ENCODE results near the gene ADAMTS5. TPM values are rescaled to one million over a fixed set of nuclear protein-coding genes. Genes with fewer than 3 reads are reported as not detected.

ADAMTS5 gene
- total RNA-seq, 2 donors from 2014 or later, result 3.0 TPM

DNA sequence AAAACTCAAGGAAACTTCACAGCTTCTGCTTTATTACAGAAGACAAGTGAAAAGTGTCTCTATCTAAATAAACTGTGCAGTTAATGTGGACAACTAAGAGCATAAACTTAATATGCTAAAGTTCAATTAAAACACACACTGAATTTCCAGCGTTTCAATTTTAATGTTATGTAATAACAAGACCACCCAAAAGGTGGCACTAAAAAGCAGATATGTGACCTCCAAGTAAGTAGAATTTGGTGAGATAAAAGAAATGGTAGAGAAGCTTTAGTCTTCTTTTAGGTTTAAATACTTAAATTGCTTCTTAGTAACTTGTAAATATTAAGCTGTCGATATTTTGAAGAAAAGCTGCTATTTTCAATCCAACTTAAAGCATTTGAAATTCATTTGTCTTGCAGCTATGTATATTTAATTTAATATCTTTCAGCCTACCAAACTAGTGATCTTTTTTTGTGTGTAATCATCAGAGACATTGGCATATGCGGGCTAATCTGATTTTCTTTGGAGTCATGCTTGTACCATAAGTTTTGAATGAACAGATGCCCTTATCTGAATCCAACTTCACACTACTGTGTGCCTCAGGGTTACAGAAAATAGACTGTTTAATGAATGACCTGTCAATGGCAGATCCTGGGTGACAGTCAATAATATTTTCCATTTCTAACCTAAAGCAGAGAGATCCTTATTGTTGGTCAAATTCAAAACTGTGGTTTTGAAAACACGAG, 85.2 kb downstream of the ADAMTS5 start:
- no peak for DNase-seq (ENCODE audit: low spot score)
- no peak overlapping the region for H3K4me3 ChIP-seq
- no peaks in the 10 kb centered on the region for H3K27me3 ChIP-seq (replicated peaks; ENCODE audit: insufficient read depth)
- WGBS, result 55% methylated on average over 4 of the region's 4 CpGs
- no peaks in the 10 kb centered on the region for H3K36me3 ChIP-seq
- H3K4me1 ChIP-seq (replicated peaks), result peaks cover under 1% of the 10 kb centered on the region
- TF ChIP-seq, protein P1, sequence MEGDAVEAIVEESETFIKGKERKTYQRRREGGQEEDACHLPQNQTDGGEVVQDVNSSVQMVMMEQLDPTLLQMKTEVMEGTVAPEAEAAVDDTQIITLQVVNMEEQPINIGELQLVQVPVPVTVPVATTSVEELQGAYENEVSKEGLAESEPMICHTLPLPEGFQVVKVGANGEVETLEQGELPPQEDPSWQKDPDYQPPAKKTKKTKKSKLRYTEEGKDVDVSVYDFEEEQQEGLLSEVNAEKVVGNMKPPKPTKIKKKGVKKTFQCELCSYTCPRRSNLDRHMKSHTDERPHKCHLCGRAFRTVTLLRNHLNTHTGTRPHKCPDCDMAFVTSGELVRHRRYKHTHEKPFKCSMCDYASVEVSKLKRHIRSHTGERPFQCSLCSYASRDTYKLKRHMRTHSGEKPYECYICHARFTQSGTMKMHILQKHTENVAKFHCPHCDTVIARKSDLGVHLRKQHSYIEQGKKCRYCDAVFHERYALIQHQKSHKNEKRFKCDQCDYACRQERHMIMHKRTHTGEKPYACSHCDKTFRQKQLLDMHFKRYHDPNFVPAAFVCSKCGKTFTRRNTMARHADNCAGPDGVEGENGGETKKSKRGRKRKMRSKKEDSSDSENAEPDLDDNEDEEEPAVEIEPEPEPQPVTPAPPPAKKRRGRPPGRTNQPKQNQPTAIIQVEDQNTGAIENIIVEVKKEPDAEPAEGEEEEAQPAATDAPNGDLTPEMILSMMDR (IDR thresholded peaks at IDR 0.05), result peak in 3 of 4 experiments; percentile 8 to 41 (median 37)
- TF ChIP-seq POLR2AphosphoS5 (IDR thresholded peaks at IDR 0.05), result no peak
- no peak overlapping the region for H3K27ac ChIP-seq
- no peaks in the 10 kb centered on the region for H3K9me3 ChIP-seq
- intact Hi-C loops (cut with DNase I), result loop anchor here (2.0 to 10.0 kb wide), 3 partner anchors 81 to 813 kb away; no protein-coding TSS in a partner anchor

DNA sequence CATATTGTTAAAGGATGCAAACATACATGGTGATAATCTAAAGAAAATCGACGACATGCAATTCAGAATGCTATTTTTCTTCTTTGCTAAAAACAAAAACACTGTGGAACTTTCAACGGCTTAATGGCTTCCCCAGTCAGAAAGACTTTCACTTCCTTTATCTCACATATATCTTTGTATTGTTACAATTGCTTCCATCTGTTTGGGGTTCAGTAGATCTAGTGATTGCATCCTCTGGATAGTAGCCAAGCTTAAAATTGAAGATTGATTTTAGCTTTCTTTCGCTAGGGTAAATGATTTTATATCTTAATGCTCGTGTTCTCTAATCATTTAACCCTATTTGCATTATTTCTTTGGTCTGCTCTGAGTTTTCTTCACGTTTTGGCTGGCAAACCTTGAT, 89.9 kb downstream of the ADAMTS5 start:
- Histone ChIP-seq H3K27ac (no peak overlapping the region), H3K27me3 (replicated peaks; ENCODE audit: insufficient read depth) (no peaks in the 10 kb centered on the region), H3K4me3 (no peak overlapping the region), H3K4me1 (replicated peaks) (no peaks in the 10 kb centered on the region), H3K36me3 (no peaks in the 10 kb centered on the region), H3K9me3 (no peaks in the 10 kb centered on the region)
- WGBS, result 71% methylated on average over 6 of the region's 6 CpGs
- no peak for DNase-seq (ENCODE audit: low spot score)
- intact Hi-C loops (cut with DNase I), result no loop called here
- TF ChIP-seq POLR2AphosphoS5 (IDR thresholded peaks at IDR 0.05), result no peak
- TF ChIP-seq POLR2A (IDR thresholded peaks at IDR 0.05), result no peak
- TF ChIP-seq, protein P1 (IDR thresholded peaks at IDR 0.05), result no peak

DNA sequence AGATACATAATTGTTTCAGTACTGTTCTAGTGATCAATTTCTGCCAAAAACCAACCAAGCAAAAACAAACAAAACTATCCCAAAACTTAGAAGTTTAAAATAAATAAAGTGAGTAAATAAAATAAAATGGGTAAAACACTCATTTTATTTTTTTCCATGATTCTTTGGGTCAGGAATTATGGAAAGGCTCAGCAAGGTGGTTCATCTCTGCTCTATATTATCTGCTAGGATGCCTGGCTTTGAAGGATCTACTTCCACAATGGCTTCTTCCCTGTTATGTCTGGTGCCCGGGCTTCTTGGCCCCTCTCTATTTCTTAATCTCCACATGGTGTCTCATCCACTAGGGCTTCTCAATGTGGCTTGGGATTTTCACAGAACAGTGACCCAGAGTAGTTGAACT, 92.5 kb downstream of the ADAMTS5 start:
- Histone ChIP-seq H3K4me1 (replicated peaks) (no peaks in the 10 kb centered on the region), H3K27me3 (replicated peaks; ENCODE audit: insufficient read depth) (no peaks in the 10 kb centered on the region), H3K36me3 (no peaks in the 10 kb centered on the region), H3K9me3 (no peaks in the 10 kb centered on the region), H3K4me3 (no peak overlapping the region), H3K27ac (no peak overlapping the region)
- 100% methylated on average over 1 of the region's 1 CpG for WGBS
- intact Hi-C loops (cut with DNase I), result no loop called here
- TF ChIP-seq, protein P1 (IDR thresholded peaks at IDR 0.05), result no peak
- TF ChIP-seq POLR2AphosphoS5 (IDR thresholded peaks at IDR 0.05) (no peak), POLR2A (IDR thresholded peaks at IDR 0.05) (no peak)
- DNase-seq (ENCODE audit: low spot score), result no peak

Small RNA genes lying within 50 kb of the gene (microRNA-seq; reads per million reads assigned to microRNA genes)
- not detected for gene MIR4759

Small RNA genes lying within 50 kb of the gene (small RNA-seq; reads per million reads assigned to genes)
- gene MIR4759, result 0 reads per million in 2 donors

Other genes starting within 250 kb of the ADAMTS5 start
- 100 to 1,000 TPM in 1 of 2 donors, 10 to 100 TPM in 1; 19.4 to 110 TPM for gene ADAMTS1, start 121.7 kb downstream of the ADAMTS5 start, total RNA-seq